Esophagus squamous epithelium (tissue), 4 donors: ENCODE results near the gene CNPY3.

Experiments
- CTCF ChIP-seq, 6 experiments: fragments of 450-650 bp in 4 of 6; fragments of 200-600 bp in 2 of 6; sonication (generic) in 2 of 6; IDR thresholded peaks; one replicate each; pipeline ENCODE4 v1.5.1; 2016 to 2019; ENCODE audit warnings: antibody characterized with exemption in 6 of 6, mild to moderate bottlenecking in 4 of 6, moderate library complexity in 4 of 6
- POLR2A ChIP-seq, 4 donors: fragments of 450-650 bp; IDR thresholded peaks; one replicate each; pipeline ENCODE4 v1.6.1; 2017; ENCODE audit warnings: antibody characterized with exemption in 4 of 4, mild to moderate bottlenecking in 4 of 4, moderate library complexity in 3 of 4

GRCh38 chr6:42968783-42969182, 39.5 kb downstream of the CNPY3 start:
- TF ChIP-seq POLR2A (IDR thresholded peaks at IDR 0.05): no peak
- no peak for TF ChIP-seq CTCF (IDR thresholded peaks at IDR 0.05)
